NCI-H524 (cell line): ENCODE measurements around the gene WTIP.
"Not testable (repeated sequence)": the region's sequence is repeated elsewhere in the genome, so short reads cannot be mapped to it uniquely, and the experiment has no call there.

ENCODE experiments used
- DNase-seq, 2 experiments: peaks; one replicate each; lab custom pipeline; 2025; lab: John Stamatoyannopoulos, UW

WTIP gene

DNA sequence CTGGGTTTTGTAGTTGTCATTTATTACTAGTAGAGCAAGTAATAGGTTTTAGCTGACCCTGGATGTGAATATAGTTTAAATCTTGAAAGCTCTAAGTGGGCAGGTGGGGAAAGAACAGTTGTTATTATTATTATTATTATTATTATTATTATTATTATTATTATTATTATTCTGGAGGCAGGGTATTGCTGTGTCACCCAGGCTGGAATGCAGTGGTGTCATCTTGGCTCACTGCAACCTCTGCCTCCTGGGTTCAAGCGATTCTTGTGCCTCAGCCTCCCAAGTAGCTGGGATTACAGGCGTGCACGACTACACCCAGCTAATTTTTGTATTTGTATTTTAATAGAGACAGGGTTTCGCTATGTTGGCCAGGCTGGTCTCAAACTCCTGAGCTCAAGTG, 3.1 kb upstream of the WTIP start:
- DNase-seq, result not testable (repeated sequence)

DNA sequence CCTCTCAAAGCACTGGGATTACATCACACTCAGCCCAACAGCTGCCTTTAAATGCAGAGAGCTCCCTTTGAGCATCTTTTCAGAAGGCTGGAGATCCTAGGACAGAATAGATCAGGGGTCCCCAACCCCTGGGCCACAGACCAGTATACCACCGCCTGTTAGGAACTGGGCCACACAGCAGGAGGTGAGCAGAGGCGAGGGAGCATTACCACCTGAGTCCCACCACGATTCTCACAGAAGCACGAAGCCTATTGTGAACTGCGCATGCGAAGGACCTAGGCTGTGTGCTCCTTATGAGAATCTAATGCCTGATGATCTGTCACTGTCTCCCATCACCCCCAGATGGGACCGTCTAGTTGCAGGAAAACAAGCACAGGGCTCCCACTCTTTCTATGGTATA, 2.2 kb upstream of the WTIP start:
- no peak for DNase-seq

DNA sequence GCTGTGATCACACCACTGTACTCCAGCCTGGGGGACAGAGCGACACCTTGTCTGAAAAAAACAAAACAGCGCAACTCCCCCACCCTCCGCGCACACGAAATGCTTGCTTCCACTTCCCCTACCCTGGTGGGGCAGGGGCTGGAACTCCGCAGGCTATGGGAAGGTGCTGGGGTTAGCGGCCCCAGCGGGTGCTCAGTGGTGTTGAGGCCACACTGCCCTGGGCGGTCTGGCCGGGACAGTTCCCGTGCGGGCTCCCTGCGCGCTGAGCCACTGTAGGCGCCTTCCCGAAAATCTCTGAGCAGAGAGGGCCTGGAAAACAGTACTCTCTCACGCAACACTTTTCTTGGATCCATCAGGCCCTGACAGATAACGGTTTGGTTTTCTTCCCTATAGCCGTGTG, 1.1 kb upstream of the WTIP start:
- no peak for DNase-seq

DNA sequence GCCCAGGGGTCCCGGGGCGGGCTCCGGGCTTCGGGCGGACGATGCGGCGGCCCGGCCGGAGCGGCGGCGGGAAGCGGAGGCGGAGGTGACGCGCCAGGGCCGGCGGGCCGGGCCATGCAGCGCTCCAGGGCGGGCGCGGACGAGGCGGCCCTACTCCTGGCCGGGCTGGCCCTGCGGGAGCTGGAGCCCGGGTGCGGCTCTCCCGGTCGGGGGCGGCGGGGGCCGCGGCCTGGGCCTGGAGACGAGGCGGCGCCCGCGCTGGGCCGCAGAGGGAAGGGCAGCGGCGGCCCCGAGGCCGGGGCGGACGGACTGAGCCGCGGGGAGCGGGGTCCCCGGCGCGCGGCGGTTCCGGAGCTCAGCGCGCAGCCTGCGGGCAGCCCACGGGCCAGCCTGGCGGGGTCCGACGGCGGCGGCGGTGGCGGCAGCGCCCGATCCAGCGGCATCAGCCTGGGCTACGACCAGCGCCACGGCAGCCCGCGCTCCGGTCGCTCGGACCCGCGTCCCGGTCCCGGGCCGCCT, 362 bp downstream of the WTIP start:
- DNase-seq, result no peak

DNA sequence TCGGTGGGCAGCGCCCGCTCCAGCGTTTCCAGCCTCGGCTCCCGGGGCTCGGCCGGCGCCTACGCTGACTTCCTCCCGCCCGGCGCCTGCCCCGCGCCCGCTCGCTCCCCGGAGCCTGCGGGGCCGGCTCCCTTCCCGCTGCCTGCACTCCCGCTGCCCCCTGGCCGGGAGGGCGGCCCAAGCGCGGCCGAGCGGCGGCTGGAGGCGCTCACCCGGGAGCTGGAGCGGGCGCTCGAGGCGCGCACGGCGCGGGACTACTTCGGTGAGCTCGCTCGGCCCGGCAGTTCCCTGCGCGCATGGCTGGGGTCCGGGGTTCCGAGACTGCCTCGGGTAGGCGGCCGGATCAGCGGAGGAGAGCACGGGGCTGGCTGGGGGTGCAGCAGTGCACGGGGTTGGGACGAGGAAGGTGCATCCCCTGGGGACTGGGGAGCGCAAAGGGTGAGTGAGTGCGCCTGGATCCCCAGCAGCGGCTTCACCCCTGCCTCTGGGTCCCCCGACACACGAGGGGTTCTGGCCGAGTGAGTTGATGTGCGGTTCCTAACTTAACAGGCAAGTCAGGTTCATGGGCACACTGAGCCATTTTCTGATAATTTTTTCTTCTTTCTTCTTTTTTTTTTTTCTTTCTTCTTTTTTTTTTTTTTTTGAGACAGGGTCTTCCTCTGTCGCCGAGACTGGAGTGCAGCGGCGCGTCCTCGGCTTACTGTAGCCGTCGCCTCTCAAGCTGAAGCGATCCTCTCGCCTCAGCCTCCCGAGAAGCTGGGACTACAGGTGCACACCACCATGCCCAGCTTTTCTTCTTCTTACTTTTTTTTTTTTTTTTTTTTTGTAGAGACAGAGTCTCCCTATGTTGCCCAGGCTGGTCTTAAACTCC, 1.1 kb downstream of the WTIP start:
- peak in 1 of 2 experiments; percentile 20 for DNase-seq

DNA sequence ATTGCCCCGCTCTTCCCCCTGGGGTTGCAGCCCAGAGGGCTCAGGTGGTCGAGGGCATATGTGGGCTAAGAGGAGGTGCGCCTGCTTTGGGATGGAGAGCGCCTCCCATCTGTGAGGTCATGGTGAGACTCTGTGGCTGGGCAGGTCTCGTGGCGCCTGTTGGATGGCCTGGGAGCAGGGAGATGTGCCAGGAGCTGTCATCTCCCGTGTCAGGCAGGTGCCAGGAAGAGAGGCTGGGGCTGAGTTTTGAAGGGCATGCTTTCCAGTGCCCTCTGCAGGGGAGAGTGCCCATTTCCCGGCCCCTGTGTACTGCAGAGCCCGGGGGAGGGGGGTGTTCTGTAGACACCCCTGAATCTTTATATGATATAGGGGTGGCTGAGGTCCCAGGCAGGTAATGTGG, 2.8 kb downstream of the WTIP start:
- DNase-seq, result no peak

DNA sequence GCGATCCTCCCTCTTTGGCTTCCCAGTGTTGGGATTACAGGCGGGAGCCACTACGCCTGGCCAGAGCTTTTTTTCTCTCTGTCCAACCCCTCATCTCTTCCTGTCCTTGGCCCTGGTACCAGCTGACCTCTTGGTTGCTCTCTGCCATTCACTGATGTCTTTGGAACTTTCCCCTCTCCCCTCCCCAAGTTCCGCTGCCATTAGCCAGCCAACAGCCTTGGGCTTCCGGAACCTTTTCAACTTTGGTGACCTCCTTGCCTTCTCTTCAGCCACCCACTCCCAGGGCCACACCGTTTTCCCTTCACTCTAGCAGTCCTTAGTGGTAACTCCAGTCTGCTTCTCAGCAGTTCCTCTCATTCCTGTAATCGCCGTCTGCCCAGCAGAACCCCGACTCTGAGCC, 4.3 kb downstream of the WTIP start:
- DNase-seq, result no peak

DNA sequence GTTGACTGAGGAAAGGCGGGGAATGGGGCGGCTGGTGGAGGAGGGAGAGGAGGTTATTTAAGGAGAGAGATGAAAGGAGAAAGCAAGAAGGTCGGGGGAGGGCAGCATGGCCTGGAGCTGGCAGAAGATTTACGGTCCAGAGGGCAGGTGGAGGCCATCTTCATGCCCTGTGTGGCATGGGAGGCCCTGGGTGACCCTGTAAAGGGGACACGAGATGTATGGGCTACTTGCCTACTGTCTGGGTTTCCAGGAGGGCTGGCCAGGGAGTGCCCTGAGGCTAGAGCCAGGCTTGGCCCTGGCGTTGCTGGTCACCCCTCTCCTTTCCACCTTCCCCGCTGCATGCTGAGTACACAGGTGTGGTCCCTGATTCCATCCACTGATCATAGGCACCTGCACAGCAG, 6.1 kb downstream of the WTIP start:
- no peak for DNase-seq

DNA sequence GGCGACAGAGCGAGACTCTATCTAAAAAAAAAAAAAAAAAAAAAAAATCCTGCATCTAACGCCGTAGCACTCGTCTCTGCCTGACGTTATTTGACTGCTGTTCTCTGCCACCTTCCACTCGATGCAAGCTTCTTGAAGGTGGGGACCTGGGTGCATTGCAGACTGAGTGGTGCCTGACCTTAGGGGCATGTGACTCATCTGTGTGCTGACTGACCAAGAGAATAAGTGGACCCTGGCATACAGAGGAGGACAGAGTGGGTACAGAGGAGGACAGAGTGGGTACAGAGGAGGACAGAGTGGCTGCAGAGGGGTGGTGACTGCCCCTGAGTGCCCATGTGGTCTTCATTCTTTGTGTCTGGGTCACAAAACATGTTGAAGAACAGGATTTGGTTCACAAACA, 7.6 kb downstream of the WTIP start:
- no peak for DNase-seq

DNA sequence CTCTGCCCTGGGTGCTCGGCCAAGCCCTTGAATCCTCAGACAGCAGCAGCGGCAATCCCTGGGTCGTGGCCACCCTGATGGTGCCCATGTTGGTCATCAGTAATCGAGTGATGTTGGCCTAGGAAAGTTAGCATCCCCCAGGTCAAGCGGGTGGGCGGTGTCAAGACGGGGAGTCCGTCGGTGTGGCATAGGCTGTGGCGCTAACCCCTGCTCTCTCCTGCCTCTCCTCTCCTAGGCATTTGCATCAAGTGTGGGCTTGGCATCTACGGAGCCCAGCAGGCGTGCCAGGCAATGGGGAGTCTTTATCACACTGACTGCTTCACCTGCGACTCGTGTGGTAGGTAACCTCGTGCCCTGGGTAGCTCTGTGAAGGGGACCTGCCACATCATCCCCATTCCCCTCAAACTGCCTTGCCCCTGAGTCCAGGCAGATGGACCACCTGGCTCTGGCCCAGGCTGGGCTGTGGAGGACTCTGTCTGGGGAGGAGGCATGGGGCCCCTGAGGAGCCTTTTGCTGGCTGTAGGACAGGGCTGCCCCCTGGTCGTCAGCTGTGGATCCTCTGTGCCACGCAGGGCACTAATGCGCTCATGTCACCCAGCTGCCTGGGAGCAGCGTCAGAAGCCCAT, 8.7 kb downstream of the WTIP start:
- no peak for DNase-seq

DNA sequence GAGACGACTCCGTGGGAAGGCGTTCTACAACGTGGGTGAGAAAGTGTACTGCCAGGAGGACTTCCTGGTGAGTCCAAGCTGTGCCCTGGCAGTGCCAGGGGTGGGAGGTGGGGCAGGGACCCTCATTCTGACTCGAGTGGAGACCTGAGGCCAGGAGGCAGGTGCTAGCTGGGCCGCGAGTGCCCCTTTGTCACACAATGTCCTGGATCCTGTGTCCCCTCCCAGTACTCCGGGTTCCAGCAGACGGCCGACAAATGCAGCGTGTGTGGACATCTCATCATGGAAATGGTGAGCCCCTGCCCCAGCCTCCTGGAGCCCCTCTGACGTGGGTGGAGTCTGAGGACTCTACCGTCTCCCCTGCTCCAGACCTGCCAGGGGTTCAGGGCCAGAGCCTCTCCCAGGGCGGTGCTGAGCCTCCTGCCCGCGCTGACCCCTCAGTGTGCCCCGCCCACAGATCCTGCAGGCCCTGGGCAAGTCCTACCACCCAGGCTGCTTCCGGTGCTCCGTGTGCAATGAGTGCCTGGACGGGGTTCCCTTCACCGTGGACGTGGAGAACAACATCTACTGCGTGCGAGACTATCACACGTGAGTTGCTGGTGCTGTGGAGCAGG, 11.6 kb downstream of the WTIP start:
- DNase-seq, result no peak

DNA sequence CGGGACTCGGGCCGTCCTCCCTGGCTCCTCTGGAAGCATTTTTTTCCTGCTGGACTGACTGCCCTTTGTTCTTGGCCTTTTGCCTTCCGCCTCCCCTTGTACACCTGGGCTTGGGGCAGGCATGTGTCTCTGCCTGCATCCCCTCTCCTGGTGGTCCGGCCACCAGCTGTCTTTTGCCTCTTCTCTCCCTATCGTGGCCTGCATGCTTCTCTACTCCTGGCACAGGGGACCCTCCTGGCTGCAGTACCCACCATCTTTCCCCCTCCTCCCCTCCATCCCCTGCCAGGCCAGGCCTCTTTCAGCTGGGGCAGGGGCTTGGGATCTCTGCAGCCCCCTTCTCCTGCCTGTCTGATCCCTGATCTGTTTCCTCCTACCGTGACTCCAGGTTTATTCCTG, 12.1 kb downstream of the WTIP start:
- no peak for DNase-seq

DNA sequence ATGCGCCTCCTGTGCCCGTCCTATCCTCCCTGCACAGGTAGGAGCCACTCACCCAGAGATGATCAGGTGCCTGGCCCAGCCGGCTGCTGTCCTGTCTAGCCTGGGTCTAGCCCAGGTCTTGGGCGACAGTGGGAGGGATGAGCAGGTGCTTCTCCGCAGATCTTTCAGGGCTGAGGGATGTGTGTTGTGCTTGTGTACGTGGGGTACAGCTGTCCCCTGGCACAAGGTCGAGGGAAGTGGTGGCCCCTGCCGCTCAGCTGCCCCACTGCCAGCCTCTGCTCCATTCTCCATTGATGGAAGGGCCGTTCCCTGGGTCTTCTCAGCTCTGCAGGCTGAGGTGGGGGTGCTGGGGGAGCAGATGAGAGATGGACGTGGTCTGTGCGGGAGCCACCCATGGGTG, 13.0 kb downstream of the WTIP start:
- no peak for DNase-seq

DNA sequence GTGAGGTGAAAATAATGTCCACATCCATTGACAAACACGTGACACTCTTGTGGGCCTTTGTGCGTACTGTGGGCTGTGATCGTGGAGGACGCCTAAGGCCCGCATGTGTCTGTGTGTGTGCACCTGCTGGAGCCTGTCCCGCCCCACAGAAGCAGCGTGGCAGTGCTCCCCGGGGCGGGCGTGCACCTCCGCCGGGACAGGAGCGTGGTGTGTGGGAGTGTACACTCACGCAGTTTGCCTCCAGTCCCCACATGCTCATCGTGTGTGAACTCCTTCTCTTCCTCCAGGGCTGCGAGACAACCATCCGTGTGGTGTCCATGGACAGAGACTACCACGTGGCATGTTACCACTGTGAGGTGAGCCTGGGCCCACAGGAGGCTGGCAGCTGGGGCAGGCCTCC, 13.9 kb downstream of the WTIP start:
- DNase-seq, result no peak

DNA sequence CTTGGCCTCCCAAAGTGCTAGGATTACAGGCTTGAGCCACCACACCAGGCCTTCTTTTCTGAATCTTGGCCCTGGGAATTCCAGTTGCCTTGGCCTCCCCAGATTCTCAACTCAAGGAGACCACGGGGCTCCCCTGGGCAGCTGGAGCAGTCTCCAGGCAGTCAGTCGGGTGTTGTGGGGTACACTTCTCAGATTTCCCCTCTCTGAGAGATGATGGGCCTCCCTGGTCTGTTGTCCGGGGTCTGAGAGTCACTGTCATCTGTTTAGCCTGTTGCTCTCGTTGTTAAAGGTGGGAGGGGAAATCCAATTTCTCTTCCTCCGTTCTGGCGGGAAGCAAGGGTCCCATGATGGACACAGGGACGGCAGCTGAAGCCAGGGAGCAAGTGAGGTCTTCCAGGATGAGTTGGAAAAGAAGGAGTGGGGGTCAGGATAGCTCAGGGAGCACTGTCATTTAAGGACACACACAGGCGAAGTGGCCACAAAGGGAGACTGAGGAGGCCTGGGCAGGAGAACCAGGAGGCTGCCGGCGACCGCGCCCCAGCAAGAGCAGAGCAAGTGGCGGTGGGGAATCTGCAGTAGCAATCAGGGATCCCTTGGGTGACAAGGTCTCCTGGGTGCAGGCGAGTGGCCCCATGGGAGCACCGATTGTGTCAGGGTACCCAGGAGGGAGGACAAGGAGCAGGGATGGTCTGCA, 15.7 kb downstream of the WTIP start:
- no peak for DNase-seq

DNA sequence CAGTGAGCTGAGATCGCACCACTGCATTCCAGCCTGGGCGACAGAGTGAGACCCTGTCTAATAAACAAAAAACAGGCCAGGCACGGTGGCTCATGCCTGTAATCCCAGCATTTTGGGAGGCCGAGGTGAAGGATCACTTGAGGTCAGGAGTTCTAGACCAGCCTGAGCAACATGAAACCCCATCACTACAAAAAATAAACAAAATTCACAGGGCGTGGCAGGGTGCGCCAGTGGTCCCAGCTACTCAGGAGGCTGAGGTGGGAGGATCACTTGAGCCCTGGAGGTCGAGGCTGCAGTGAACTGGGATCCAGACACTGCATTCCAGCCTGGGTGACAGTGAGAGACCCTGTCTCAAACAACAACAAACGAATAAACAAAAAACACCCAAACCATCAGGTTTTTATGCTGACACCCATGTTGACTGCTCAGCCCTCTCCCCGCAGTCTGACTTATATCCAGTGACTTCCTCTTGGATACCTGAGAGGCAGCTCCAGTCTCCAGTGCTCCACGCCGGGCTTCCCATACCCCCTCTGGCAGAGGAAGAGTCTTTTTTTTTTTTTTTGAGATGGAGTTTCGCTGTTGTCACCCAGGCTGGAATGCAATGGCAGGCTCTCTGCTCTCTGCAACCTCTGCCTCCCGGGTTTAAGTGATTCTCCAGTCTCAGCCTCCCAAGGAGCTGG, 17.7 kb downstream of the WTIP start:
- no peak for DNase-seq

DNA sequence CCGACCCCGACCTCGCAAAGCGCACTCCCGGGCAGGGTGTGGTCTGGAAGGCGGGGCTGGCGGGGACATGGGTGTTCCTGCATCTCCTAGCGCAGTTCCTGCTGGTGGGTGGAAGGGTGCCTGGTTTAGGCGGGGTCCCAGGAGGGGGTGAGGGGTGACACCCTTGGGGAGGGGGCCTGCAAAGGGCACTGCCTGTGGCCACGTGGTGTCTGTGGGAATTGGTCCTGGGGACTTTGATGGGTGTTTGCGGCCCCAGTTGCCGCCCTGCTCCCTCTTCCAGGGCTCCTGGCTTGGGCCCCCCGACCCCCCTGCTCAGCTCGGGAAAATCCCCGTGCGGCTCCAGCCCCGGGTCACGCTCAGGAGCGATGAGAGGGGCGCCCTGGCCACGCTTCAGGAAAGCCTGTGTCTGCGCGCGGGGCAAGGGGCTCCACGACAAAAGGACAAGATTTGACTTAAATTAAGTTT, 19.1 kb downstream of the WTIP start:
- DNase-seq, result no peak

DNA sequence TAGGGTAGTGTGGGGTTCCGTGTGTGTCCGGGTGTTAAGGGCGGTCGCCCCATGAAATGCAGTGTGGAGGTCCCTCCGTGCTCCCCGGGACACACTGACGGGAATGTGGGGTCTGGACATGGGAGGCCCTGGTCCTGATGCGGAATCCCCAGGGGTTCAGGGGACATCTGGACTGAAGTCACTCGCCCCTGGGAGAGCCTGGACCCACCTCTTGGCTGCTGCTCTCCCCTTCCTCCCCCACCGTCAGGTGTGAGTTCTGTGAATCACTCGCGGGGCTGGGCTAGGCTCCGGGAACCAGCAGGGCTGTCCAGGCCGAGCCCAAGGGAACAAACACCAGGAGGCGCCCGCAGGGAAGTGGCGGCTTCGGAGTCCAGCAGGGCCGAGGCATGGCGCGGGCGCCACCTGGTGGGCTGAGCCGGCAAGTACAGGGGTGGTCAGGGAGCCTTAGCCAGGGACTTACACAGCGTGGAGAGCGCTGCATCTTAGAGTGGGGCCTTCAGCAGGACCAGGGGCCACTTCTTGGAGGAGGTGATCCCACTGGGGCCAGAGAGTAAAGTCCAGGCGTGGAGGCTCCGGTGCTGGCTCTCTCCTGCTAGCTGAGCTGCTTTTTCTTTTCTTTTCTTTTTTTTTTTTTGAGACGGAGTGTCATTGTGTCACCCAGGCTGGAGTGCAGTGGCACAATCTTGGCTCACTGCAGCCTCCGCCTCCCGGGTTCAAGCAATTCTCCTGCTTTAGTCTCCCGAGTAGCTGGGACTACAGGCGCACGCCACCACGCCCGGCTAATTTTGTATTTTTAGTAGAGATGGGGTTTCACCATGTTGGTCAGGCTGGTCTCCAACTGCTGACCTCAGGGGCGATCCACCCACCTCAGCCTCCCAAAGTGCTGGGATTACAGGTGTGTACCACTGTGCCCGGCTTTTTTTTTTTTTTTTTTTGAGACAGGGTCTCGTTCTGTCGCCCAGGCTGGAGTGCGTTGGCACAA, 20.1 kb downstream of the WTIP start:
- DNase-seq, result peak; percentile 65 to 86

DNA sequence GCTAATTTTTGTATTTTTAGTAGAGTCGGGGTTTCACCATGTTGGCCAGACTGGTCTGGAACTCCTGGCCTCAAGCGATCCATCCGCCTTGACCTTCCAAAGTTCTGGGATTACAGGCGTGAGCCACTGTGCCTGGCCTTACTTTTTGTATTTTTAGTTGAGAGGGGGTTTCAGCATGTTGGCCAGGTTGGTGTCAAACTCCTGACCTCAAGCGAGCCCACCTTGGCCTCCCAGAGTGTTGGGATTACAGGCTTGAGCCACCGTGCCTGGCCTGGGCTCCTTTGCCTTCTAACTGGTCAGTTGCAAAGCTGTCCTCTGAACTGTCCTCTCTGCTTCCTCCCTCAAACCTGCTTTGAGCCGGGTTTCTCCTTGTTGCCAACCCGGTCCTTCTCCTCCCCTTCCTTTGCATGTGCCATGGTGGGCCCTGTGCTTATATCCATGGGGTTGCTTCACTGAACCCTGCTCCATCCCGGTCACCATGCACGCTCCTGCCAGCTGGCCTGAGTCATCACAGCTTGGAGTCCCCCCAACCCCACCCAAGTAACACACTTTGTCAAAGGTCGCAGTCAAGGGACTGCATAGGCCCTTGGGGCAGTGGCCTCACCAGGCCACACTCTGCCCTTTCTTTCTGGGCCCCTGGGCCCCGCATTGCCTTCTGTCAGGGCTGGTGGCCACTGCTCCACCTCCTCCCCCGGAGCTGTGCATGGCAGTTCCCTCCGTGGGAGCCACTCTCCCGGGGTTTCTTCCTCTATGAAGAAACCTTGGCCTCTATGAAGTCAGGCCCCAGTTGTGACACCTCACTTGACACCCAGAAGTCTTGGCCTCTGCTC, 21.2 kb downstream of the WTIP start:
- DNase-seq, result no peak
